ENCODE data around the gene WDFY4. TPM values are rescaled to one million over a fixed set of nuclear protein-coding genes. Genes with fewer than 3 reads are reported as not detected.

WDFY4 gene
- total RNA-seq, 1 experiment from 2014 or later, result 0.23 TPM

- ChIA-PET POLR2A (no interaction called here), CTCF (no interaction called here)
- intact Hi-C loops (cut with micrococcal nuclease; ENCODE audit: unreplicated experiment), result no loop called here
Observed at GRCh38 chr10:48764486-48764885, 79.8 kb downstream of the WDFY4 start.

GRCh38 chr10:48765039-48765438 is 80.4 kb downstream of the WDFY4 start:
- intact Hi-C loops (cut with micrococcal nuclease; ENCODE audit: unreplicated experiment), result no loop called here
- POLR2A ChIA-PET, result no interaction called here
- H3K9me3 ChIP-seq (ENCODE audit: control insufficient read depth, insufficient read depth, low read depth, low read length), result no peaks in the 10 kb centered on the region
- no TSS peak for BruUV-seq (replicated peaks)
- no peaks in the 10 kb centered on the region for H3K4me1 ChIP-seq (ENCODE audit: control insufficient read depth, insufficient read depth, low read length)
- ATAC-seq (no peak), DNase-seq (ENCODE audit: low read depth, low spot score) (no peak)
- H3K4me3 ChIP-seq (ENCODE audit: low read depth in 2 of 2, low read length in 2 of 2), result no peak overlapping the region
- CTCF ChIA-PET, result no interaction called here
- H3K36me3 ChIP-seq (ENCODE audit: control insufficient read depth, insufficient read depth, low read length), result no peaks in the 10 kb centered on the region
- no peak overlapping the region for H3K27ac ChIP-seq (ENCODE audit: low read length)
- in situ Hi-C loops (cut with HindIII; ENCODE audit: low pct_unique_long_range_greater_than_20kb, low sequenced_read_pairs), result no loop called here
- H3K27me3 ChIP-seq (ENCODE audit: control insufficient read depth, insufficient read depth, low read length), result no peaks in the 10 kb centered on the region
- TF ChIP-seq, protein P1, sequence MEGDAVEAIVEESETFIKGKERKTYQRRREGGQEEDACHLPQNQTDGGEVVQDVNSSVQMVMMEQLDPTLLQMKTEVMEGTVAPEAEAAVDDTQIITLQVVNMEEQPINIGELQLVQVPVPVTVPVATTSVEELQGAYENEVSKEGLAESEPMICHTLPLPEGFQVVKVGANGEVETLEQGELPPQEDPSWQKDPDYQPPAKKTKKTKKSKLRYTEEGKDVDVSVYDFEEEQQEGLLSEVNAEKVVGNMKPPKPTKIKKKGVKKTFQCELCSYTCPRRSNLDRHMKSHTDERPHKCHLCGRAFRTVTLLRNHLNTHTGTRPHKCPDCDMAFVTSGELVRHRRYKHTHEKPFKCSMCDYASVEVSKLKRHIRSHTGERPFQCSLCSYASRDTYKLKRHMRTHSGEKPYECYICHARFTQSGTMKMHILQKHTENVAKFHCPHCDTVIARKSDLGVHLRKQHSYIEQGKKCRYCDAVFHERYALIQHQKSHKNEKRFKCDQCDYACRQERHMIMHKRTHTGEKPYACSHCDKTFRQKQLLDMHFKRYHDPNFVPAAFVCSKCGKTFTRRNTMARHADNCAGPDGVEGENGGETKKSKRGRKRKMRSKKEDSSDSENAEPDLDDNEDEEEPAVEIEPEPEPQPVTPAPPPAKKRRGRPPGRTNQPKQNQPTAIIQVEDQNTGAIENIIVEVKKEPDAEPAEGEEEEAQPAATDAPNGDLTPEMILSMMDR (IDR thresholded peaks at IDR 0.05), result no peak
- no peak for TF ChIP-seq TCF7L2 (IDR thresholded peaks at IDR 0.05; ENCODE audit: low read depth, low read length)
- no peak for TF ChIP-seq SIN3A (IDR thresholded peaks at IDR 0.05; ENCODE audit: borderline replicate concordance, insufficient read depth, low read depth, low read length)
- no peak for TF ChIP-seq POLR2AphosphoS5 (IDR thresholded peaks at IDR 0.05; ENCODE audit: low read depth, low read length)
- no peak for TF ChIP-seq REST (IDR thresholded peaks at IDR 0.05; ENCODE audit: insufficient read depth in 1 of 2, low read depth in 2 of 2, low read length in 1 of 2)

More at GRCh38 chr10:48764486-48764885, 79.8 kb downstream of the WDFY4 start:
- ATAC-seq (no peak), DNase-seq (ENCODE audit: low read depth, low spot score) (no peak)
- in situ Hi-C loops (cut with HindIII; ENCODE audit: low pct_unique_long_range_greater_than_20kb, low sequenced_read_pairs), result no loop called here
- Histone ChIP-seq H3K4me1 (ENCODE audit: control insufficient read depth, insufficient read depth, low read length) (no peaks in the 10 kb centered on the region), H3K27ac (ENCODE audit: low read length) (no peak overlapping the region), H3K36me3 (ENCODE audit: control insufficient read depth, insufficient read depth, low read length) (no peaks in the 10 kb centered on the region), H3K4me3 (ENCODE audit: low read depth in 2 of 2, low read length in 2 of 2) (no peak overlapping the region), H3K27me3 (ENCODE audit: control insufficient read depth, insufficient read depth, low read length) (no peaks in the 10 kb centered on the region), H3K9me3 (ENCODE audit: control insufficient read depth, insufficient read depth, low read depth, low read length) (no peaks in the 10 kb centered on the region)
- BruUV-seq (replicated peaks), result no TSS peak
- TF ChIP-seq POLR2AphosphoS5 (IDR thresholded peaks at IDR 0.05; ENCODE audit: low read depth, low read length), result no peak
- no peak for TF ChIP-seq SIN3A (IDR thresholded peaks at IDR 0.05; ENCODE audit: borderline replicate concordance, insufficient read depth, low read depth, low read length)
- TF ChIP-seq TCF7L2 (IDR thresholded peaks at IDR 0.05; ENCODE audit: low read depth, low read length), result no peak
- TF ChIP-seq, protein P1 (IDR thresholded peaks at IDR 0.05), result no peak
- TF ChIP-seq REST (IDR thresholded peaks at IDR 0.05; ENCODE audit: insufficient read depth in 1 of 2, low read depth in 2 of 2, low read length in 1 of 2), result no peak
